Sciatic nerve (tissue), 2 donors: ENCODE results near the gene GIMAP4. TPM values are rescaled to one million over a fixed set of nuclear protein-coding genes. Genes with fewer than 3 reads are reported as not detected.
A peak's percentile ranks its signal among the peaks of the same experiment; 100 is the strongest.
"Not testable (repeated sequence)": the region's sequence is repeated elsewhere in the genome, so short reads cannot be mapped to it uniquely, and the experiment has no call there.

Experiments
- ATAC-seq: fragments of 200-7000 bp; cut with Tn5 transposase; one replicate; pipeline ENCODE4 v1.9.1; 2020; ENCODE audit warnings: mild to moderate bottlenecking, moderate library complexity
- DNase-seq: peaks from one replicate; pipeline ENCODE4 v3.0.0-alpha.2; 2020; ENCODE audit warnings: low spot score
- intact Hi-C: fragments of 100-400 bp; cut with DNase I; formaldehyde crosslinking; loops from one replicate; pipeline ENCODE4 v1.14.2; 2022
- total RNA-seq: library from RNA; stranded (reverse); fragmentation: NEBNext Ultra II Directional; extraction: Animal tissue kit (Norgen Biotek cat#: 25700); gene quantifications from one replicate; pipeline ENCODE4 v1.2.1, GENCODE V29; 2021
- donor health status: DM: no; HTN: no; CAD: no.
- donor health status: DM: no; HTN: no; CAD: no.

GIMAP4 gene
- total RNA-seq, 1 donor from 2014 or later, result 52.8 TPM

- intact Hi-C loops, result no loop called here
- DNase-seq (no peak), ATAC-seq (no peak)
Measured at GRCh38 chr7:150572496-150572895, 5.3 kb downstream of the GIMAP4 start.

DNA sequence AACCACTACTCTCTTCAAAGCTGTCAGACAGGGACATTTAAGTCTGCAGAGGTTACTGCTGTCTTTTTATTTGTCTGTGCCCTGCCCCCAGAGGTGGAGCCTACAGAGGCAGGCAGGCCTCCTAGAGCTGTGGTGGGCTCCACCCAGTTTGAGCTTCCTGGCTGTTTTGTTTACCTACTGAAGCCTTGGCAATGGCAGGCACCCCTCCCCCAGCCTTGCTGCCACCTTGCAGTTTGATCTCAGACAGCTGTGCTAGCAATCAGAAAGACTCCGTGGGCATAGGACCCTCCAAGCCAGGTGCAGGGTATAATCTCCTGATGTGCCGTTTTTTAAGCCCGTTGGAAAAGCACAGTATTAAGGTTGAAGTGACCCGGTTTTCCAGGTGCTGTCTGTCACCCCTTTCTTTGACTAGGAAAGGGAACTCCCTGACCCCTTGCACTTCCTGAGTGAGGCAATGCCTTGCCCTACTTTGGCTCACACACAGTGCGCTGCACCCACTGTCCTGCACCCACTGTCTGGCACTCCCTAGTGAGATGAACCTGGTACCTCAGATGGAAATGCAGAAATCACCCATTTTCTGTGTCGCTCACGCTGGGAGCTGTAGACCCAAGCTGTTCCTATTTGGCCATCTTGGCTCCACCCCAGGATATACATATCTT lies 12.9 kb downstream of the GIMAP4 start:
- ATAC-seq, DNase-seq, intact Hi-C loops: not testable (repeated sequence)

- no peak for ATAC-seq
- intact Hi-C loops, result no loop called here
- DNase-seq, result no peak
Measured at GRCh38 chr7:150580638-150581394, 13.6 kb downstream of the GIMAP4 start.

DNA sequence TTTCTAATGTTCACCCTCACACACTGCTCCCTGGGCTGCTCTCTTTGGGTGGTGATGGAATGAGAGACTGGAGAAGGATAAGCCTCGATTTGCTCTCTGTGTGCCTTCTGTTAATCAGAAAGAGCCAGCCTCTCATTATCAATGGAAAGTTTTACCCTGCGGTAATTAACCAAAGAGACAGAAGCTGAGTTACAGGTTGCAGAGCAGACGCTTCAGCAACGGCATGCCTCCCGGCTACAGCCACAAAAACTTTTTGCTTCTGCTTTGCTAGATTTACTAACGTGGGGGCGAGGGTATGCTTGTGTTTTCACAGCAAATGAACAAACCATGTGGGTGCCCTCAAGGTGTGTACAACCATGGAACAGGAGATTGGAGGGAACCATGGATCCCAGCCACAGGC lies 18.0 kb downstream of the GIMAP4 start:
- ATAC-seq, result no peak
- intact Hi-C loops, result no loop called here
- DNase-seq, result no peak

GRCh38 chr7:150586068-150586784 lies 19.0 kb downstream of the GIMAP4 start:
- ATAC-seq (peak; percentile 63), DNase-seq (no peak)
- intact Hi-C loops, result no loop called here

- intact Hi-C loops, result no loop called here
- DNase-seq (no peak), ATAC-seq (peak; percentile 65)
Measured at GRCh38 chr7:150586785-150587152, 19.6 kb downstream of the GIMAP4 start.

DNA sequence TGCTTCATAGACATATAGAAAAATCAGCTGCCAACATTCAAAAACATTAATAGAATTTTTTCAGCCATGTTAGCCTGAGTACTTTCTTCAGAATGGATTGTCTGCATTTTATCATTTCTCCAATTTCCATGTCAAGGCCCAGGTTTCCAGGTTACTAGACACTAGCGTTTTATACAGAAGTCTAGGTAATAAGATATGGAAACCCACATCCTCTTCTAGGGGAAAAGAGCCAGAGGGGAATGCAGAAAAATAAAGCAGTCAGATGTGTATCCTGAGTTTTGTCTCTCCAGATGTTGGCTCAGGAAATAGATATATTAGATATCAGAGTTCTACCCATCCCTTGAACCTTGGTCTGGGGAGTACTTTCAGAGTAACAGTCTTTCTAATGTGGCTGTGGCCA lies 20.4 kb downstream of the GIMAP4 start:
- intact Hi-C loops, result no loop called here
- ATAC-seq, result no peak
- no peak for DNase-seq

DNA sequence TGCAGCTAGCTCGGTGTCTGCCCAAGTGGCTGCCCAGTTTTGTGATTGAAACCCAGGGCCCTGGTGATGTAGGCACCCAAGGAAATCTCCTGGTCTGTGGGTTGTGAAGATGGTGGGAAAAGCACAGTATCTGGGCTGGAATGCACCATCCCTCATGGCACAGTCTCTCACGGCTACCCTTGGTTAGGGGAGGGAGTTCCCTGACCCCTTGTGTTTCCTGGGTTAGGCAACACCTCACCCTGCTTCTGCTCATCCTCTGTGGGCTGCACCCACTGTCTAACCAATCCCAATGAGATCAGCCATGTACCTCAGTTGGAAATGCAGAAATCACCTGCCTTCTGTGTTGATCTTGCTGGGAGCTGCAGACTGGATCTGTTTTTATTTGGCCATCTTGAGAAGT lies 27.6 kb downstream of the GIMAP4 start:
- no peak for ATAC-seq
- no peak for DNase-seq
- intact Hi-C loops, result no loop called here

DNA sequence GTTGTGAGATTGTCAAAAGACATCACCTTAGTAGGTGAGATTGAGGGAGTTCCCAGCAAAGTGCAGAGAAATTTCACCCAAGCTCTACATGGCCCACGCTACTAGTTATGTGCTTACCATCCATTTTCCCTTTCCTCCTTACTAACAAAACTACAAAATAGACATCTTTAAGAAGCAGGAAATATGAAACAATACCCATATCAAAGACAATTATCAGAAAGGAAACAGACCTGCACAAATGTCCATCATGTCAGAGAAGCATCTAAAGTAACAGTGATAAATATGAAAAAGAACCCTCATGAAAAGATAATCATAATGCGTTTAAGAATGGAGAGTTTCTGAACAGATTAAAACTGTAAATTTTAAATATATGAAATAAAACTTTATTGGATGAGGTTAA lies 28.2 kb downstream of the GIMAP4 start:
- ATAC-seq (no peak), DNase-seq (no peak)
- intact Hi-C loops, result no loop called here

DNA sequence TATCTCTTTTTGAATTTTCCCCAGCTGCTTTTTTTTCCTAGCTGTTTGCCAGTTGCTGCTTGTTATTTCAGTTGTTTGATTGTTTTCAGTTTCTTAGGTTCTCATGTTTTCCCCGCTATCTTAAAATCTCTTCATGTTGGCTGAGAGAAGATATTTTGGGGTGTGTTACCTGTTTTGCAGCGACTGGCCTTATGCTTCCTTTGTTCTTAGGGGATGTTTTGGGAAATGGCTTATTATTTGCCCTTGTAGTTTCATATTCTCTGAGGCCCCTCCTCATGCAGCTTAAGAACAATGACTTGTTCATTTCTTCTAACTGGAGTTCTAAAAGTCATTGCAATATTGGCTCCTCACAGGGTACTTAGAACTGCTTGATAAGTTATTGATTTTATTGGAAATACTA lies 36.4 kb downstream of the GIMAP4 start:
- DNase-seq, ATAC-seq, intact Hi-C loops: not testable (repeated sequence)

- DNase-seq (no peak), ATAC-seq (no peak)
- intact Hi-C loops, result no loop called here
Measured at GRCh38 chr7:150610233-150610632, 43.0 kb downstream of the GIMAP4 start.

DNA sequence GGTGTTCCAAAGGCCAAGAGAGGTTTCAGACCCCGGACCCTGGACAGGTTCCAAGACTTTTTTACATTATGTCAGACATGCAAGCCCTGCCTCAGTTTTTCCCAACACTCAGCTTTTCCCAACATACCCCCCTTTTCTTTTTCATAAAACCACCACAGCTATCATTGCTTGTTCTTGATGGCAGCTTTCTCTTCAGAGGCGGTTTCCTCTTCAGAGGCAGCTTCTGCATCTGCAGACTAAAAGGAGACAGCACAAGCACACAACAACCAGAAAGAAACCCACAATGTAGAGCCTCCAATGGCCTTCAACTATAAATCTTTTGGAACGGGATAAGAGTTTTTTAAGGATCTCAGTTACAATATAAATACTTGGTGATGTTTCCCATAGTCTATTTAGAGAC lies 45.7 kb downstream of the GIMAP4 start:
- no peak for ATAC-seq
- intact Hi-C loops, result no loop called here
- no peak for DNase-seq

DNA sequence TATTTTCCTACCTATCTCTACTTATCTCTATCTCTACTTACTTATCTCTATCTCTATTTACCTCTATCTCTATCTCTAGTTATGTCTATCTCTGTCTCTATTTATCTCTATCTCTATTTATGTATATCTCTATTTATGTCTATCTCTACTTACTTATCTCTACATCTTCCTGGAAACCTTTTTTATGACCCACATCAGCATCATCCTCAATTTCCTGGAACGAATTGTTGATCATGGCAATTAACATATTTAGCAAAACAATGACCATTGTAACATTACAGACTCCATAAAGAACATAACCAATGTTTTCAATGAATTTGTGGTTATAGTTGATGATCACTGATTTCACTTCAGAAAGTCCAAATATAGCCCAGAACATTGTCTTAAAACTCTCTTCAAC lies 46.7 kb downstream of the GIMAP4 start:
- DNase-seq (no peak), ATAC-seq (no peak)
- intact Hi-C loops, result no loop called here

GRCh38 chr7:150614426-150614825 lies 47.2 kb downstream of the GIMAP4 start:
- ATAC-seq, DNase-seq, intact Hi-C loops: not testable (repeated sequence)

GRCh38 chr7:150615221-150615755 lies 48.1 kb downstream of the GIMAP4 start:
- DNase-seq, intact Hi-C loops, ATAC-seq: not testable (repeated sequence)

- intact Hi-C loops, result no loop called here
- ATAC-seq (no peak), DNase-seq (no peak)
Measured at GRCh38 chr7:150620061-150620460, 52.9 kb downstream of the GIMAP4 start.

- intact Hi-C loops, result no loop called here
- no peak for ATAC-seq
Measured at GRCh38 chr7:150620617-150621371, 53.6 kb downstream of the GIMAP4 start.

DNA sequence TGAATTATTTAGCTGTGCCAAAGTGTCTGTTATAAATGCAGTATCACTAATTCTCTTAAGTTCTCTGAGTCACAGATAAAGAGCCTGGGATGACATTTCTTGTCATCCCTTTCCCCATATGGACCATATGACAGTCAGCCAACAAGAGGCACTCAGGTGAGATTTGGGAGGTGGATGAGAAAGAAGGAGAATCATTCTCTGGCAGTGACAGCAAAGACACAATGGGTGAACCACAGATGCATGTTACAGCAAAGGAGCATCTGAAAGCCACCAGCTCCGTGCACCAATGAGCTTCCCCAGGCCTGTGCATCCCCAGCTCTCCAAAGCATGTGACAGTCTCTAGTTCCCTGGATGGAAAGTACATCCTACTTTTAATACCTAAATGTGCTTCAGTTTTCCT lies 54.2 kb downstream of the GIMAP4 start:
- ATAC-seq (no peak), DNase-seq (no peak)
- intact Hi-C loops, result no loop called here

More at GRCh38 chr7:150620617-150621371, 53.6 kb downstream of the GIMAP4 start:
- DNase-seq, result no peak
